ENCODE results near the gene CD300LG. TPM values are rescaled to one million over a fixed set of nuclear protein-coding genes. Genes with fewer than 3 reads are reported as not detected.

CD300LG gene
- total RNA-seq, 1 donor from 2014 or later, result not detected

DNA sequence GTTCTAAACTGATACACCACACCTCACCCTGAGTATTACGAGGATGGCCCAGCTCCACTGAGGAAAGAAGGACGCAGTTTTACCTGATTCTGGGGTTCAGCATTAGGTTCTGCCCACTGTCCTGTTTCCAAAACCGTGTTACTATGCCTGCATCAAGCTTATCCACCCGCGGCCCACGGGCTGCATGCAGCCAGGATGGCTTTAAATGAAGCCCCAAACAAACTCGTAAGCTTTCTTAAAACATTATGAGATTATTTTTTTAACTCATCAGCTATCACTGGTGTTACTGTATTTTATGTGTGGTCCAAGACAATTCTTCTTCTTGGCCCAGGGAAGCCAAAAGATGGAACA lies 4.0 kb upstream of the CD300LG start:
- no peak overlapping the region for H3K4me3 ChIP-seq (ENCODE audit: low read depth, low read length)
- no peak for DNase-seq (ENCODE audit: low read depth)
- TF ChIP-seq, protein P1, sequence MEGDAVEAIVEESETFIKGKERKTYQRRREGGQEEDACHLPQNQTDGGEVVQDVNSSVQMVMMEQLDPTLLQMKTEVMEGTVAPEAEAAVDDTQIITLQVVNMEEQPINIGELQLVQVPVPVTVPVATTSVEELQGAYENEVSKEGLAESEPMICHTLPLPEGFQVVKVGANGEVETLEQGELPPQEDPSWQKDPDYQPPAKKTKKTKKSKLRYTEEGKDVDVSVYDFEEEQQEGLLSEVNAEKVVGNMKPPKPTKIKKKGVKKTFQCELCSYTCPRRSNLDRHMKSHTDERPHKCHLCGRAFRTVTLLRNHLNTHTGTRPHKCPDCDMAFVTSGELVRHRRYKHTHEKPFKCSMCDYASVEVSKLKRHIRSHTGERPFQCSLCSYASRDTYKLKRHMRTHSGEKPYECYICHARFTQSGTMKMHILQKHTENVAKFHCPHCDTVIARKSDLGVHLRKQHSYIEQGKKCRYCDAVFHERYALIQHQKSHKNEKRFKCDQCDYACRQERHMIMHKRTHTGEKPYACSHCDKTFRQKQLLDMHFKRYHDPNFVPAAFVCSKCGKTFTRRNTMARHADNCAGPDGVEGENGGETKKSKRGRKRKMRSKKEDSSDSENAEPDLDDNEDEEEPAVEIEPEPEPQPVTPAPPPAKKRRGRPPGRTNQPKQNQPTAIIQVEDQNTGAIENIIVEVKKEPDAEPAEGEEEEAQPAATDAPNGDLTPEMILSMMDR (conservative IDR thresholded peaks at IDR 0.05; ENCODE audit: low read depth, low read length), result no peak

DNA sequence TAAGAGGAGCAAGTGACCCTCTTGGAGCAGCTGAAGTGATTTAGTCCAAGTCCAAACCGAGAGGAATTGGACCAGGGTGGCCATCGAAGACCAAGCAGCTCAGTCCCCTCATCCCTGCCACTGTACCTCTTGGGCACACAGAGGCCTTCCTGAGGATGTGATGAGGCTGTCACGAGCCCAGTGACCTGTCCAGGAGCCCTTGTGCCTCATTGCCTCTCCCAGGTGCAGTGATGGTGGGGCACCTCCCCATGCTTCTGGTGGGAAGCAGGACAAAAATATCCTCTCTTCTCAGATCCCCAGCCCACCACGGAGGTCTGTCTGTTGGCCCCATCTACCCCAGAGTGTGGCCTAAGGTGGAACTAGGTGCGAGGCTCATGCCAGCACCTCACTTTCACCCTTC lies 2.7 kb upstream of the CD300LG start:
- DNase-seq (ENCODE audit: low read depth), result no peak
- no peak overlapping the region for H3K4me3 ChIP-seq (ENCODE audit: low read depth, low read length)
- TF ChIP-seq, protein P1 (conservative IDR thresholded peaks at IDR 0.05; ENCODE audit: low read depth, low read length), result no peak

DNA sequence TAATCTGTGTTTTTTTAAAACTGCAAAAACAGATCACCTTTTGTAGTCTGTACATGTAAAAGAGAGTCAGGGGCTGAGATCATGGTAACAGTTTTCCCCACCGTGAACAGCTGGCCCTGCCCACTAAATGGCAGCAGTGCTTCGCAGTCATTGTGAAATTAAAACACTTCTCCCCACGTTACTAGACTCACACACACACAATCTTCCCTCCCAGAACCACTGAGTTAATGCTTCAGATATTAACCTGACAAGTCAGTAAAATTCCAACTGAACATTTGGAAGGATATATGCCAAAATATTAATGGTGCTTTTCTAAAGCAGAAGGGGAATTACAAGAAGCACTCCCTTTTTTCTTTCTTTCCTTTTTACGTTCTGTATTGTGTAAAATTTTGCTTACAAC lies 1.2 kb upstream of the CD300LG start:
- TF ChIP-seq, protein P1 (conservative IDR thresholded peaks at IDR 0.05; ENCODE audit: low read depth, low read length), result no peak
- no peak overlapping the region for H3K4me3 ChIP-seq (ENCODE audit: low read depth, low read length)
- DNase-seq (ENCODE audit: low read depth), result peak; percentile 23

DNA sequence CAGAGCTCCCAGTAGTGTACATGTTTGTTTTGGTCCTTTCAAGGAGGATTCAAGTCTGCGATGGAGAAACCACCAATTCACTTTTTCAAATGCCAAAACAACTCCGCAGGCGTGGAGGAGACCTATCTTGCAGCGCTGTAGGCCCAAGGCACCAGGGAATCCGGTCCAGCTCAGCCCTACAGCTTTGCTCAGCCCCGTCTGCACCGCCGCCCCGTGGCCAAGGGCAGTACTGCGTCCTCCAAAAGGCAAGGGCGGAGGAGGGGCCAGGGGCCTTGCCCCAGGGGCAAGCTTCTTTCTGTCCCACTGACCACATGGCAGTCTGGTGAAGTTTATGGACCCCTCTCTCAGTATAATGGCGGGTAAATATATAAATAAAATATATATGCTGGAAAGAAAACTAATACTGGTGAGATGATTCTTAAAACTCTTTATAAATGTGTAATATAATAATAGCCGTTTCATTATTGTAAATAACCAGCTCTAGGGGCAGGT lies 709 bp upstream of the CD300LG start:
- H3K4me3 ChIP-seq (ENCODE audit: low read depth, low read length), result no peak overlapping the region
- no peak for DNase-seq (ENCODE audit: low read depth)
- TF ChIP-seq, protein P1 (conservative IDR thresholded peaks at IDR 0.05; ENCODE audit: low read depth, low read length), result peak; percentile 98

DNA sequence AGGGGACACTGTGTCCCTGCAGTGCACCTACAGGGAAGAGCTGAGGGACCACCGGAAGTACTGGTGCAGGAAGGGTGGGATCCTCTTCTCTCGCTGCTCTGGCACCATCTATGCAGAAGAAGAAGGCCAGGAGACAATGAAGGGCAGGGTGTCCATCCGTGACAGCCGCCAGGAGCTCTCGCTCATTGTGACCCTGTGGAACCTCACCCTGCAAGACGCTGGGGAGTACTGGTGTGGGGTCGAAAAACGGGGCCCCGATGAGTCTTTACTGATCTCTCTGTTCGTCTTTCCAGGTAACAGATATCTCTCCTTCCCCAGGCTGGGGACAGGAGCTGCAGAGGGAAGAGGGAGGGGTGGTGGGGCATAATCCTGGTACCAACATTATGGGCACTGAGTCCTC lies 1.6 kb downstream of the CD300LG start:
- no peak for DNase-seq (ENCODE audit: low read depth)
- TF ChIP-seq, protein P1 (conservative IDR thresholded peaks at IDR 0.05; ENCODE audit: low read depth, low read length), result no peak
- H3K4me3 ChIP-seq (ENCODE audit: low read depth, low read length), result no peak overlapping the region

DNA sequence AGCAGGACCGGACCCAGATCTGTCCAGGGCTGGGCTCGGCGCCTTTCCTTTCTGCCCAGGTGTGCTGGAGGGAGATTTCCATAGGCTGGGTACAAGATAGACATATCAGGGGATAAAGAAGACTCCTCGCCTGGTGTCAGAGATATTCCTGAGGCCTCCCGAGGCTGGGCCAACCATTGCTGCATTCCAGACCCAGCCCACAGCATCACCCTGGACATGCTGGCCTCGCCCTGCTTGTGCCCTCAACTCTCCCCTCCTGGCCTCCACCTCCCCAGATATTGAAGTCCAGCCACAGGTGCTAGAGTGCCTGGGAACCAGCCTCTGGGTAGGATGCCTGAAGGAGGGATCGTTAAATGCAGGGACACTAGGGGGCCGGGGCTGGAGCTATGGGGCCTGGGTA lies 2.1 kb downstream of the CD300LG start:
- no peak overlapping the region for H3K4me3 ChIP-seq (ENCODE audit: low read depth, low read length)
- no peak for DNase-seq (ENCODE audit: low read depth)
- TF ChIP-seq, protein P1 (conservative IDR thresholded peaks at IDR 0.05; ENCODE audit: low read depth, low read length), result no peak

DNA sequence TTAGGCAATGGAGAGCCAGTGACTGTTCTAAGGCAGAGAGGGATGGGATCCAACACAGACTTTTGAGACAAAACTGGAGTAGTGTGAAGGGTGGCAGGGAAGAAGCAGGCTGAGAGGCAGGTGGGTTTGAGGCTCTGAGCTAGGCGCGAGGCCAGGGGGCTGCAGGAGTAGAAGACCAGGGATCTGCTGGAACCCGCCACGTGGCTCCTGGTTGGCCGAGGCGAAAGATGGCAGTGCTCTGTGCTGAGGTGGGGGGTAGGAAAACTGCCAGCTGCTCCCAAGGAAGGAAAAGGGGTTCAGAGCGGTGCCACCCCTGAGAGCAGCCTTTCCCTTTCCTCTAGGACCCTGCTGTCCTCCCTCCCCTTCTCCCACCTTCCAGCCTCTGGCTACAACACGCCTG lies 5.6 kb downstream of the CD300LG start:
- TF ChIP-seq, protein P1 (conservative IDR thresholded peaks at IDR 0.05; ENCODE audit: low read depth, low read length), result no peak
- no peak for DNase-seq (ENCODE audit: low read depth)
- no peak overlapping the region for H3K4me3 ChIP-seq (ENCODE audit: low read depth, low read length)
